Esophagus muscularis mucosa (tissue), 3 donors: Measurements from ENCODE around the gene OSBPL10.
"Not testable (repeated sequence)": the region's sequence is repeated elsewhere in the genome, so short reads cannot be mapped to it uniquely, and the experiment has no call there.

Experiments used
- CTCF ChIP-seq, 3 experiments: fragments of 200-600 bp in 2 of 3; fragments of 450-650 bp in 1 of 3; sonication (generic) in 2 of 3; IDR thresholded peaks; one replicate each; pipeline ENCODE4 v1.5.1; 2017 to 2019; ENCODE audit warnings: antibody characterized with exemption in 3 of 3, mild to moderate bottlenecking in 2 of 3, moderate library complexity in 1 of 3
- EP300 ChIP-seq: sonication (generic); formaldehyde crosslinking; IDR thresholded peaks from one replicate; pipeline ENCODE4 v1.6.1; 2017; ENCODE audit warnings: antibody characterized with exemption

- TF ChIP-seq EP300; CTCF (IDR thresholded peaks at IDR 0.05): not testable (repeated sequence)
Observed at GRCh38 chr3:31782306-31782705, 198.8 kb downstream of the OSBPL10 start.
